Progenitor cell of endocrine pancreas (in vitro differentiated cells): ENCODE data around the gene DHX34. TPM values are rescaled to one million over a fixed set of nuclear protein-coding genes. Genes with fewer than 3 reads are reported as not detected.

ENCODE experiments used
- DNase-seq: peaks from one replicate; pipeline ENCODE4 v3.0.0; 2021; ENCODE audit warnings: low spot score; ENCODE audit not compliant: unreplicated experiment
- H3K27ac Mint-ChIP-seq: 2 replicates; pipeline ENCODE4 v1.8.0; 2021; ENCODE audit warnings: mild to moderate bottlenecking, moderate library complexity, mixed read lengths
- H3K27me3 Mint-ChIP-seq: 2 replicates; pipeline ENCODE4 v1.8.0; 2021; ENCODE audit warnings: mixed read lengths
- H3K36me3 Mint-ChIP-seq: 2 replicates; pipeline ENCODE4 v1.8.0; 2022; ENCODE audit warnings: mixed read lengths; ENCODE audit not compliant: insufficient read depth
- H3K4me1 Mint-ChIP-seq: 2 replicates; pipeline ENCODE4 v1.8.0; 2021; ENCODE audit warnings: low read depth, mixed read lengths
- H3K4me3 Mint-ChIP-seq: 2 replicates; pipeline ENCODE4 v1.8.0; 2021; ENCODE audit warnings: low read depth, mild to moderate bottlenecking, moderate library complexity, mixed read lengths
- H3K9me3 Mint-ChIP-seq: 2 replicates; pipeline ENCODE4 v1.8.0; 2021; ENCODE audit warnings: low read depth, mixed read lengths
- CTCF ChIP-seq: fragments of 200-600 bp; sonication (generic); IDR thresholded peaks from one replicate; pipeline ENCODE4 v1.5.0; 2021; ENCODE audit warnings: antibody characterized with exemption, mild to moderate bottlenecking; ENCODE audit not compliant: unreplicated experiment
- total RNA-seq: library from RNA; stranded (reverse); gene quantifications from 2 replicates; pipeline ENCODE4 v1.2.1, GENCODE V29; 2021

The DHX34 gene
- total RNA-seq, 1 donor from 2014 or later, result 42.1 TPM

GRCh38 chr19:47430041-47430802 is 81.1 kb downstream of the DHX34 start:
- Mint-ChIP-seq H3K27me3 (peaks cover 52% of the 10 kb centered on the region), H3K27ac (no peak overlapping the region), H3K36me3 (no peaks in the 10 kb centered on the region), H3K4me1 (no peaks in the 10 kb centered on the region), H3K4me3 (peak overlapping the region; percentile 9), H3K9me3 (no peaks in the 10 kb centered on the region)
- peak; percentile 43 for DNase-seq
- TF ChIP-seq CTCF, result peak; percentile 42

- Mint-ChIP-seq H3K27ac (peak overlapping the region; percentile 24), H3K4me1 (no peaks in the 10 kb centered on the region), H3K36me3 (no peaks in the 10 kb centered on the region), H3K4me3 (no peak overlapping the region), H3K27me3 (peaks cover 51% of the 10 kb centered on the region), H3K9me3 (no peaks in the 10 kb centered on the region)
- no peak for DNase-seq
- no peak for TF ChIP-seq CTCF
Measured at GRCh38 chr19:47432091-47432490, 83.0 kb downstream of the DHX34 start.

Other genes starting within 250 kb of the DHX34 start
- 90.6 and 94.7 TPM in 2 replicates for gene ZC3H4, start 235.5 kb upstream of the DHX34 start, total RNA-seq
- 172 and 173 TPM in 2 replicates for gene SAE1, start 218.5 kb upstream of the DHX34 start, total RNA-seq
- gene BBC3, start 118.1 kb upstream of the DHX34 start, total RNA-seq, result 18.3 and 23.5 TPM in 2 replicates
- 34.4 and 36.1 TPM in 2 replicates for gene CCDC9, start 92.8 kb upstream of the DHX34 start, total RNA-seq
- 9.1 and 11.8 TPM in 2 replicates for gene INAFM1, start 74.4 kb upstream of the DHX34 start, total RNA-seq
- 2.4 and 2.9 TPM in 2 replicates for gene C5AR1, start 39.5 kb upstream of the DHX34 start, total RNA-seq
- not detected in 2 replicates for gene C5AR2, start 17.1 kb upstream of the DHX34 start, total RNA-seq
- gene MEIS3, start 70.2 kb downstream of the DHX34 start, total RNA-seq, result 25.5 and 30.8 TPM in 2 replicates
- 1.2 and 1.4 TPM in 2 replicates for gene SLC8A2, start 122.6 kb downstream of the DHX34 start, total RNA-seq
- 29.9 and 30.5 TPM in 2 replicates for gene KPTN, start 134.9 kb downstream of the DHX34 start, total RNA-seq
- 77.8 and 80.0 TPM in 2 replicates for gene NAPA, start 165.7 kb downstream of the DHX34 start, total RNA-seq
- gene ZNF541, start 223.8 kb downstream of the DHX34 start, total RNA-seq, result not detected in 2 replicates